Measurements from ENCODE around the gene CYTH3.
A peak's percentile ranks its signal among the peaks of the same experiment; 100 is the strongest.

CYTH3 gene

DNA sequence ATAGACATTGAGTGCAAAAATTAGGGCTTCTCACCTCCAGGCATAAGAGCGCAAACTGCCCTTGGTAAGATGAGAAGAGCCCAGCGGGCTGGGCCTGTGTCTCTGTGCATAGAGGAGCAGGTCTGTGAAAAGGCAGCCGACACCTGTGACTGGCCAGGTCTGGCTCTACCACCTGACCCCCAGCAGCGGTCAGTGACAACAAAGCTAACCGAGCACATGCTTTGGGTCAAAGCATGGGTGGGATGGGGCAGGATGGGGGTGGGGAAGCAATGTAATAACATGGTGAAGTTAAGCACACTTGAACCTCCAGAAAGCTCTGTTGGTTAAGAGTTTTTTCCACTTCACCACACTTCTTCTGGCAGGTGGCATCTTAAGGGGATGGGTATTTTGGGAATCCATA lies 29.3 kb downstream of the CYTH3 start:
- H3K4me3 ChIP-seq (ENCODE audit: low read length), result no peak overlapping the region
- TF ChIP-seq CTCF (IDR thresholded peaks at IDR 0.05; ENCODE audit: insufficient read depth, low read depth, low read length, missing control alignments), result no peak
- no peak for DNase-seq (ENCODE audit: low read depth)

- DNase-seq (ENCODE audit: low read depth), result peak; percentile 23
- no peak for TF ChIP-seq CTCF (IDR thresholded peaks at IDR 0.05; ENCODE audit: insufficient read depth, low read depth, low read length, missing control alignments)
- no peak overlapping the region for H3K4me3 ChIP-seq (ENCODE audit: low read length)
Observed at GRCh38 chr7:6242561-6242960, 29.9 kb downstream of the CYTH3 start.

DNA sequence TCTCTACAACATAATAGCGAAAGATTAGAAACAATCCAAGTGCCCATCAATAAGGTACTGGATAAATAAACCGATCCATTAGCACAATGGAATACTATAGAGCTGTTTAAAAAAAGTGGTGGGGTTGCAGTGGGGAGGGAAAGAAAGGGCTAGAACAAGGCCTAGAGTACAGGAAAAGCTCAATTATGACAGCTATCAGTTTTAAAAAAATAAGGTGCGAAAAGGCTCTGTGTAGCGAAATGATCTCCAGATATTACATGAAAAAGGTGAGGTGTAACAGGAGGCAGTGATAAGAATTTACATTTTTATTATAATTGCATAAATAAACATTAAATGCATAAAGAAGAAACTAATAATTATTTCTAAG lies 30.8 kb downstream of the CYTH3 start:
- no peak for DNase-seq (ENCODE audit: low read depth)
- no peak overlapping the region for H3K4me3 ChIP-seq (ENCODE audit: low read length)
- no peak for TF ChIP-seq CTCF (IDR thresholded peaks at IDR 0.05; ENCODE audit: insufficient read depth, low read depth, low read length, missing control alignments)

DNA sequence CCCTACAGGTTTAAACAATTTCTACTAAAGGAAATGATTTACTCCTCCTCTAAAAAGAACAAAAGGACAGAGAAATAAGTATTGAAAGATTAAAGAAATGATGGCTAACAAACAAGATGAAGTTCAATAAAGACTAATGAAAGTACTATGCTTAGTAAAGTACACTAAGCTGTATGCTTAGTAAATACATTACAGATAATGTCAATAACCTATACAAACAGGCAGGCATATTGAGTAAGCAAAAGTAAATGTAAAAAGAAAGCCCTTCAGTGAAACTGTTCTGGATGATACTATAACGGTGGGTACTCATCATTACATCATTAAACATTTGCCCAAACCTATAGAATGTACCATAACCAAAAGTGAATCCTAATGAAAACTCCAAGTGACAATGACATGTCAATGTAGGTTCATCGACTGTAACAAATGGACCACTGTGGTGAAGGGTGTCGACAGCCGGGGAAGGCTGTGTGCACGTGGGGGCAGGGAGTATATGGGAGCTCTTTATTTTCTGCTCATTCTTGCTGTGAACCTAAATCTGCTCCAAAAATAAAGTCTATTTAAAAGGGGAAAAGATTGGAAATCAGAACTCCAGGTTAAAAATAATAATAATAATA lies 34.0 kb downstream of the CYTH3 start:
- no peak overlapping the region for H3K4me3 ChIP-seq (ENCODE audit: low read length)
- no peak for DNase-seq (ENCODE audit: low read depth)
- no peak for TF ChIP-seq CTCF (IDR thresholded peaks at IDR 0.05; ENCODE audit: insufficient read depth, low read depth, low read length, missing control alignments)

GRCh38 chr7:6237730-6238129 lies 34.7 kb downstream of the CYTH3 start:
- TF ChIP-seq CTCF (IDR thresholded peaks at IDR 0.05; ENCODE audit: insufficient read depth, low read depth, low read length, missing control alignments), result no peak

GRCh38 chr7:6237011-6237410 lies 35.4 kb downstream of the CYTH3 start:
- no peak for DNase-seq (ENCODE audit: low read depth)
- TF ChIP-seq CTCF (IDR thresholded peaks at IDR 0.05; ENCODE audit: insufficient read depth, low read depth, low read length, missing control alignments), result no peak
- no peak overlapping the region for H3K4me3 ChIP-seq (ENCODE audit: low read length)

More at GRCh38 chr7:6237730-6238129, 34.7 kb downstream of the CYTH3 start:
- DNase-seq (ENCODE audit: low read depth), result no peak
- no peak overlapping the region for H3K4me3 ChIP-seq (ENCODE audit: low read length)

Measured in epithelial cell of esophagus (primary cell).